Spleen (tissue), 11 donors: ENCODE data around the gene MEF2C. TPM values are rescaled to one million over a fixed set of nuclear protein-coding genes. Genes with fewer than 3 reads are reported as not detected.

Source experiments
- DNase-seq: peaks from one replicate; pipeline ENCODE4 v3.0.0-alpha.2; 2020
- H3K27ac ChIP-seq, 8 donors: fragments of 200-600 bp; sonication (generic) in 7 of 8; 1 replicate in 4 of 8; 2 replicates in 4 of 8; pipeline versions ENCODE4 v1.5.0 to v1.8.0; 2016 to 2021; ENCODE audit warnings: inconsistent platforms in 4 of 8, mild to moderate bottlenecking in 4 of 8, moderate library complexity in 1 of 8
- H3K27me3 ChIP-seq, 7 donors: fragments of 200-600 bp; sonication (generic) in 6 of 7; replicated peaks in 1 of 7; 1 replicate in 4 of 7; 2 replicates in 3 of 7; pipeline versions ENCODE4 v1.5.0 to v1.8.0; 2016 to 2021; ENCODE audit warnings: inconsistent platforms in 3 of 7, mild to moderate bottlenecking in 1 of 7
- H3K36me3 ChIP-seq, 6 donors: fragments of 200-600 bp; sonication (generic) in 5 of 6; 1 replicate in 4 of 6; 2 replicates in 2 of 6; pipeline versions ENCODE4 v1.5.0 to v1.8.0; 2016 to 2021; ENCODE audit warnings: inconsistent platforms in 2 of 6
- H3K4me1 ChIP-seq, 6 donors: fragments of 200-600 bp; sonication (generic) in 5 of 6; 1 replicate in 3 of 6; 2 replicates in 3 of 6; pipeline versions ENCODE4 v1.5.0 to v1.8.0; 2016 to 2021; ENCODE audit warnings: inconsistent platforms in 3 of 6
- H3K4me3 ChIP-seq, 8 donors: fragments of 200-600 bp; sonication (generic) in 7 of 8; 1 replicate in 4 of 8; 2 replicates in 4 of 8; pipeline versions ENCODE4 v1.5.0 to v1.8.0; 2016 to 2021; ENCODE audit warnings: inconsistent platforms in 4 of 8, mild to moderate bottlenecking in 4 of 8, moderate library complexity in 2 of 8
- H3K9me3 ChIP-seq, 8 donors: fragments of 200-600 bp; sonication (generic) in 7 of 8; 1 replicate in 4 of 8; 2 replicates in 4 of 8; pipeline versions ENCODE4 v1.5.0 to v1.8.0; 2016 to 2021; ENCODE audit warnings: inconsistent platforms in 4 of 8
- POLR2A ChIP-seq, 3 donors: fragments of 450-650 bp; IDR thresholded peaks; one replicate each; pipeline ENCODE4 v1.5.1; 2017; ENCODE audit warnings: antibody characterized with exemption in 3 of 3, mild to moderate bottlenecking in 1 of 3
- POLR2AphosphoS5 ChIP-seq, 3 donors: sonication (generic); formaldehyde crosslinking; IDR thresholded peaks; one replicate each; pipeline ENCODE4 v1.5.1; 2017; ENCODE audit warnings: antibody characterized with exemption in 3 of 3
- WGBS, 5 donors: extraction: QIAGEN DNeasy Blood & Tissue Kit in 3 of 5; methylation state at CpG; one replicate each; pipeline versions ENCODE4 v1.1.5 to v1.1.7; 2013 to 2018; 5-methylcytosine and 5-hydroxymethylcytosine counted together
- intact Hi-C: fragments of 100-400 bp; cut with DNase I; formaldehyde crosslinking; loops from one replicate; pipeline ENCODE4 v1.15.0; 2023; ENCODE audit warnings: low total_unique reads
- polyA plus RNA-seq, 3 donors: library from polyadenylated mRNA; stranded (reverse); fragments of 200-250 nt; gene quantifications; one replicate each; pipeline ENCODE4 v1.2.1, GENCODE V29; 2013
- total RNA-seq, 7 donors: library from RNA; depleted of rRNA in 3 of 7; stranded (reverse); fragments of >200 nt in 3 of 7; fragmentation: NEBNext Ultra II Directional in 4 of 7; extraction: Animal tissue kit (Norgen Biotek cat#: 25700) in 4 of 7; gene quantifications; one replicate each; pipeline versions ENCODE4 v1.1.0 to v1.2.1, GENCODE V29; 2016 to 2021
- TF ChIP-seq, protein P1 (sequence below), 11 experiments: fragments of 200-600 bp in 7 of 11; fragments of 450-650 bp in 4 of 11; sonication (generic) in 4 of 11; IDR thresholded peaks in 8 of 11; conservative IDR thresholded peaks in 3 of 11; 1 replicate in 7 of 11; 2 replicates in 4 of 11; pipeline versions ENCODE4 v1.4.0 to v1.8.0; 2016 to 2021; ENCODE audit warnings: antibody characterized with exemption in 11 of 11, inconsistent platforms in 4 of 11, mild to moderate bottlenecking in 1 of 11
- donor health status: healthy with polysubstance abuse.
- donor health status: DM: no; HTN: no; CAD: no; lungs with moderate emphysema.
- donor health status: DM: no; HTN: no; CAD: no.
- donor health status: Bipolar disorder and iron deficiency.
- donor health status: healthy.
- donor health status: DM: no; HTN: no; CAD: no.
- donor health status: DM: yes; HTN: yes; CAD: no.

MEF2C gene
- total and polyA plus RNA-seq, 10 donors: 19.3 to 153 (median 120) TPM

DNA sequence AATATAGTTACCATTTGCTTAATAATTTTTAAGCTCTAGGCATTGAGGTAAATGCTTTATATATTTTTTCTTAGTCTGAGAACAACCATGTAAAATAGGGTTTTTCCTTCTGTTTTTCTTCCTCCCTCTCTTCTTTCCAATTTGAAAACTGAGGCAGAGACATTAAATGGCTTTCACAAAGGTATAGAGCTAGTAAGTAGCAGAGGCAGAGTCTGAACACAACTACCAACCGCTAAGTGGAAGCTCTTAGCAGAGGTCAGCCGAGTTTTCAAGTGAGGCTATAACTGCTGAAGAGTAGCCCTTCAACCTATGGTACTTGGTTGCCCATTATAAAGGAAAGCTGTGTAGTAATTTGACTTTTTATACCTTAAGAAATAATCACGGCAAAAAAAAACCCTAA is 187.1 kb downstream of the MEF2C start:
- Histone ChIP-seq H3K36me3 (no peaks in the 10 kb centered on the region), H3K9me3 (no peaks in the 10 kb centered on the region), H3K27ac (no peak overlapping the region), H3K4me3 (no peak overlapping the region), H3K4me1 (peaks cover 4 to 25% (median 22%) of the 10 kb centered on the region in 6 donors), H3K27me3 (peaks cover 13 to 100% (median 73%) of the 10 kb centered on the region in 7 donors)
- TF ChIP-seq POLR2AphosphoS5 (IDR thresholded peaks at IDR 0.05): no peak
- TF ChIP-seq POLR2A (IDR thresholded peaks at IDR 0.05): no peak
- TF ChIP-seq, protein P1, sequence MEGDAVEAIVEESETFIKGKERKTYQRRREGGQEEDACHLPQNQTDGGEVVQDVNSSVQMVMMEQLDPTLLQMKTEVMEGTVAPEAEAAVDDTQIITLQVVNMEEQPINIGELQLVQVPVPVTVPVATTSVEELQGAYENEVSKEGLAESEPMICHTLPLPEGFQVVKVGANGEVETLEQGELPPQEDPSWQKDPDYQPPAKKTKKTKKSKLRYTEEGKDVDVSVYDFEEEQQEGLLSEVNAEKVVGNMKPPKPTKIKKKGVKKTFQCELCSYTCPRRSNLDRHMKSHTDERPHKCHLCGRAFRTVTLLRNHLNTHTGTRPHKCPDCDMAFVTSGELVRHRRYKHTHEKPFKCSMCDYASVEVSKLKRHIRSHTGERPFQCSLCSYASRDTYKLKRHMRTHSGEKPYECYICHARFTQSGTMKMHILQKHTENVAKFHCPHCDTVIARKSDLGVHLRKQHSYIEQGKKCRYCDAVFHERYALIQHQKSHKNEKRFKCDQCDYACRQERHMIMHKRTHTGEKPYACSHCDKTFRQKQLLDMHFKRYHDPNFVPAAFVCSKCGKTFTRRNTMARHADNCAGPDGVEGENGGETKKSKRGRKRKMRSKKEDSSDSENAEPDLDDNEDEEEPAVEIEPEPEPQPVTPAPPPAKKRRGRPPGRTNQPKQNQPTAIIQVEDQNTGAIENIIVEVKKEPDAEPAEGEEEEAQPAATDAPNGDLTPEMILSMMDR (IDR thresholded peaks at IDR 0.05 in 8 of 11, conservative IDR thresholded peaks at IDR 0.05 in 3 of 11): no peak
- no peak for DNase-seq
- intact Hi-C loops: no loop called here
- 17 to 21% (median 19%) methylated on average over 3 of the region's 3 CpGs for WGBS, 5 donors

DNA sequence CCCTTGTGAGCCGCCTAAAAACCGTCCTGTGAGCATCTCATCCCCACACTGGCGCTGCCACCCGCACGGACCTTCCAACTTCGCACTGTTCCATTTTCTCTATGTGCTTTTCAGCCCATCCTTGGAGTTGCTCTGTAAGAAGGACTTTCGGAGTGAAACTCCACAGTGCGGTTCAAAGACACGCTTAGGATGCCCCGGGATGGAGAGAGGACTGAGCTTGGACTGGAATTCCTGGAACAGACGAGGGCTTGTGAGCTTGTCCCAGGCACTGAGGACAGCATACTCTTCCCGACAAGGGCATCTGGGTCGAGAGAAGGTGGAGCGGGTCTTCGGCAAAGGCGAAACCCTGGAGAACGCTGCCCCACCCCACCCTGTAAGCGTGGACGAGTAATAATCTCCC is 187.8 kb downstream of the MEF2C start:
- no peak for DNase-seq

DNA sequence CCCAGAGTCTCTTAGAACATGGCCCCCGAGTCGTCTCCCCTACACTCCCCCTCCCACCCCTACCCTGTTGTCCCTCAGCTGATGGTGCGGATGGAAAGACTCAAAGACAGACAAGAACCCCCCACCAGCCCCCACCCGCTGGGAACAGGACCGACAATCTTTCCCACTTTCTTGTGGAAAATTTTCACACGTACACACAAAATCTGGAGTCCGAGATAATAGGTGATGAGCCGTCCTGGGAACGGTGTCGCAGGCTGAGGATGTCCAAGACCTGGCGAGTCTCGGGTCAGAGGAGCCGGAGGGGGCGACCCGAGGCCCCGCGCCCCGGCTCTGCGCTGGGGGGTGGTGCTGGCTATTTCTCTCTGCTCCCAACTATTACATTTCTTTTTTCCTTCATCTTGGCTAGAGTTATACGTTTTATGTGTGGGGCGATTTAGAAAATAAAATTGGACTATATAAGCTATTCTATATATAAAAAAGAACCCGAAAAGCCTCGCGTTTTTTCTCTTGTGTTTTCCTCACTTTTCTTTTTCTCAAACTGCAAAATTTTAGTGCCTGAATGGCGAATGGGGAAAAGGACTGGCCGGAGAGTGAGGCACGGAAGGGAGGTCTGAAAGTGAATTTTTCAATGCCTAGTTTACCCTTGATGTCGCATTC is 188.8 kb downstream of the MEF2C start:
- H3K4me3 ChIP-seq: no peak overlapping the region
- no peak for TF ChIP-seq POLR2A (IDR thresholded peaks at IDR 0.05)
- TF ChIP-seq POLR2AphosphoS5 (IDR thresholded peaks at IDR 0.05): no peak
- TF ChIP-seq, protein P1 (IDR thresholded peaks at IDR 0.05 in 8 of 11, conservative IDR thresholded peaks at IDR 0.05 in 3 of 11): no peak
- DNase-seq: peak; percentile 38
- no peaks in the 10 kb centered on the region for H3K36me3 ChIP-seq
- no peak overlapping the region for H3K27ac ChIP-seq
- intact Hi-C loops: no loop called here
- H3K27me3 ChIP-seq: peaks cover 21 to 100% (median 89%) of the 10 kb centered on the region in 7 donors
- peaks cover 0 to 7% (median 0%) of the 10 kb centered on the region in 8 donors for H3K9me3 ChIP-seq
- WGBS, 5 donors: 9 to 14% (median 13%) methylated on average over 28 of the region's 28 CpGs
- H3K4me1 ChIP-seq: peaks cover 10 to 42% (median 38%) of the 10 kb centered on the region in 6 donors

More for the DNA sequence above, 187.8 kb downstream of the MEF2C start:
- peaks cover 16 to 100% (median 80%) of the 10 kb centered on the region in 7 donors for H3K27me3 ChIP-seq
- H3K9me3 ChIP-seq: no peaks in the 10 kb centered on the region
- no peak overlapping the region for H3K4me3 ChIP-seq
- H3K27ac ChIP-seq: no peak overlapping the region
- H3K36me3 ChIP-seq: no peaks in the 10 kb centered on the region
- WGBS, 5 donors: 8 to 13% (median 11%) methylated on average over 19 of the region's 19 CpGs
- peaks cover 10 to 32% (median 29%) of the 10 kb centered on the region in 6 donors for H3K4me1 ChIP-seq
- intact Hi-C loops: no loop called here
- TF ChIP-seq POLR2AphosphoS5 (IDR thresholded peaks at IDR 0.05): no peak

DNA sequence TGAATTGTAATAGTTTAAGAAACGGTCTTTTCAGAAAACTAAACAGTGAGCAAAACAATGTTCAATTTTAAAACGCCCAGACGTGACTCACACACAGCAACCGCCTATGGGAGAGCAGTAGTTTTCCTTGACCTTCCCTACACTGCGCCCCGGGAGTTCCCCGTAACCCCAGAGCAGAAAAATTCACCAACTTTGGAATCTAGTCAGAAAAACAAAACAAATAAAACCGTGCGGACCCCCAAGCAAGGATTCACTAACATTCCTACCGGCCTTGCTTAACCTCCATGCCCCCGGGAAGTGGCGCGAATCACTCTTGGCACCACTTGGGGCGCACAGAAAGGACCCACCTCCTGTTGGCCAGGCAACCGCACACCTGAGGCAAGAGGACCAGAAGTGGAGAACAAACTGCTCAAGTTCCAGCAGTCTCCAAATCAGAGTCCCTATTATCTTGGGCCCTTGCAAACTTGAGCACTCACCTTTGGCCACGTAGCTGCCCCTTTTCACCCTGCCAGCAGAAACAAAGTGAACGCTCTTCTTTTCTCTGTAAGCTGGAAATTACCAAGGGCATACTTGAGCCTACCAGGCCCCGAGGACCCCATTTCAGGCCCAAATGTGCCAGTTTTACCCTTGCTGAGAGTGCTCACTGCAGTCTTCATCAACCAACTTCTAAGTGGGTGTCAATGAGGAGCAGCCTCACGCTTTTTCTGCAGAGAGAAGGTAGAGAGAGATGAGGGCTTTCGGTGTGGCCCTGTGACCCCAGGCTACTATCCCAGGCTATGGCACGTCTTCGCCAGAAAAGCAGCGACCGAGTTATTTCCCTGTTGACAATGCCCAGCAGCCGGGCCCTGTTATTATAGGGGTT is 189.7 kb downstream of the MEF2C start:
- peaks cover 0 to 8% (median 0%) of the 10 kb centered on the region in 8 donors for H3K9me3 ChIP-seq
- peak; percentile 44 for DNase-seq
- H3K36me3 ChIP-seq: no peaks in the 10 kb centered on the region
- H3K27me3 ChIP-seq: peaks cover 24 to 100% (median 97%) of the 10 kb centered on the region in 7 donors
- 13 to 15% (median 13%) methylated on average over 23 to 25 of the region's 25 CpGs for WGBS, 5 donors
- H3K4me1 ChIP-seq: peaks cover 10 to 43% (median 38%) of the 10 kb centered on the region in 6 donors
- TF ChIP-seq, protein P1 (IDR thresholded peaks at IDR 0.05 in 8 of 11, conservative IDR thresholded peaks at IDR 0.05 in 3 of 11): no peak
- TF ChIP-seq POLR2A (IDR thresholded peaks at IDR 0.05) (no peak), POLR2AphosphoS5 (IDR thresholded peaks at IDR 0.05) (no peak)
- H3K4me3 ChIP-seq: no peak overlapping the region
- H3K27ac ChIP-seq: no peak overlapping the region
- intact Hi-C loops: no loop called here
